ENCODE results near the gene CATSPERD.
"Not testable (repeated sequence)": the region's sequence is repeated elsewhere in the genome, so short reads cannot be mapped to it uniquely, and the experiment has no call there.

Gene CATSPERD

DNA sequence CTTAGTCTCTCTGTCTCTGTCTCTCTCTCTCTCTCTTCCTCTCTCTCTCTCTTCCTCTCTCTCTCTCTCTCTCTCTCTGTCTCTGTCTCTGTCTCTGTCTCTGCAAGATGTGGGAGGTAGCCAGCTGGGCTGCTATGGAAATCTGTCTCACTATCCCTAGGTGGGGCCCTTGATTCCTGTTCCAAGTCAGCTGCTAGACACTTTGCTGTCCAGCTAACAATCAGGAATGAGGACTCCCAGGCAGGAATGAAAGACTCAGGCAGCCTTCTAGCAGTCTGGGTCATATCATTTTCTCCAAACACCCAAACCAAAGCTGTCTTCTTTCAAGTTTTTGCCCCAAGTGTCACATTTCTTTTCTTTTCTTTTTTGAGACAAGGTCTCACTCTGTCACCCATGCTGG, 23.2 kb downstream of the CATSPERD start:
- no peak for DNase-seq

DNA sequence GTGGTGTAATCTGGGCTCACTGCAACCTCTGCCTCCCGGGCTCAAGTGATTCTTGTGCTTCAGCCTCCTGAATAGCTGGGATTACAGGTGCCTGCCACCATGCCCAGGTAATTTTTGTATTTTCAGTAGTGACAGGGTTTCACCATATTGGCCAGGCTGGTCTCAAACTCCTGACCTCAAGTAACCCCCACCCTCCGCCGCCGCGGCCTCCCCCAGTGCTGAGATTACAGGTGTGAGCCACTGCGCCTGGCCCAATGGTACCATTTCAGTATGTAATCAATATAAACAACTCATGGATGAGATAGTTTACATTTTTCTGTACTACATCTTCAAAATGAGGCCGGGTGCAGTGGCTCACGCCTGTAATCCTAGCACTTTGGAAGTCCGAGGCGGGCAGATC, 24.6 kb downstream of the CATSPERD start:
- DNase-seq = not testable (repeated sequence)

DNA sequence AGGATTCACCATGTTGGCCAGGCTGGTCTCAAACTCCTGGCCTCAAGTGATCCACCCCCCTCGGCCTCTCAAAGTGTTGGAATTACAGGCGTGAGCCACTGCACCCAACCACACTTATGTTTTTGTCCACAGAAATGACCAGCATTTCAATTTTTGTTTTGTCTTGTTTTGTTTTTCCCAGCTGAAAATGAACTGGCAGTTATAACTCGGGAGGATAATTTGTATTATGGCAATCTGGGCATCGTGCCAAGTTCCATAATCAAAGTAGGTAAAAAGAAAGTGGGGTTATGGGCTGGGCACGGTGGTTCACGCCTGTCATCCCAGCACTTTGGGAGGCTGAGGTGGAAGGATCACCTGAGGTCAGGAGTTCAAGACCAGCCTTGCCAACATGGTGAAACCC, 28.5 kb downstream of the CATSPERD start:
- not testable (repeated sequence) for DNase-seq

DNA sequence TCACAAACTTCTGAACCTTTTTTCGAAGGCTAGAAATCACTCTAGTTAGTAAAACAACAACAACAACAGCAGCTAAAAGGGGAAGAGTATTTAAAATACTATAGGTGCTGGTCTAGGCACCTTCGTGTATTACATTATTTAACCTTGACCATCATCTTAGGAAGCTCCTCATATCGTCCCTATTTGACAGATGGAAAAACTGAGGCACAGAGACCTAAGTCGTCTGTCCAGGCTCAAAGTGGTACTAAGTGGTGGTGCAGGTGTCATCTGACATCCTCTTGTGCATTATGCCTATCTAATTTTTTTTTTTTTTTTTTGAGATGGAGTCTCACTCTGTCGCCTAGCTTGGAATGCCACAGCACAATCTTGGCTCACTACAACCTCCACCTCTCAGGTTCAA, 29.1 kb downstream of the CATSPERD start:
- DNase-seq = no peak

DNA sequence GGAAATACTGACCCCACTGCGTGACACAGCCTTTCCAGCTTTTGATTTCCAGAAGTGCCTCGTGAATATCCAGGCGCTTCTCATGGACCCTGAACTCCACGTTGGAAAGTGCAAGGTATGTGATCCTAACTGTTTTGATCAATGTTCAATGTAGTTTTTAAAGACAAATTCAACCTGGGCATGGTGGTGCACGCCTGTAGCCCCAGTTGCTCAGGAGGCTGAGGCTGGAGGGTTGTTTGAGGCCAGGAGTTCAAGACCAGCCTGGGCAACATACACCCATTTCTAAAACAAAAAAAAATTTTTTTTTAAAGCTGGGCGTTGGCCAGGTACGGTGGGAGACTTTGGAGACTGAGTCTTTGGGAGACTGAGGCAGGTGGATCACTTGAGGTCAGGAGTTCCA, 31.3 kb downstream of the CATSPERD start:
- no peak for DNase-seq

DNA sequence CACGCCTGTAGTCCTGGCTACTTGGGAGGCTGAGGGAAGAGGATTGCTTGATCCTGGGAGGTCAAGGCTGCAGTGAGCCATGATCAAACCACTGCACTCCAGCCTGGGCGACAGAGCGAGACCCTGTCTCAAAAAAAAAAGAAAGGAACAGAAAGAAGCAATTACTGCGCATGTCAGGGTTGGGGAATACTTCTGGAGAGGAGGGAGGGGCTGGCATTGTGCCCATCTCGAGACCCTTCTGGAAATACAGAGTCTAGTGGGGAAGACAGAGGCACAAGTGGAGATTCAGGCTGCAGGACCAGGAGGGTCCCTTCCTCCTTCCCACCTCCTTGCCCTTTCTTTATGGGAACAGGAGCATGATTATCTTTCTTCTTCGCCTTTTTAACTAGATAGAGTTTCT, 33.3 kb downstream of the CATSPERD start:
- no peak for DNase-seq

DNA sequence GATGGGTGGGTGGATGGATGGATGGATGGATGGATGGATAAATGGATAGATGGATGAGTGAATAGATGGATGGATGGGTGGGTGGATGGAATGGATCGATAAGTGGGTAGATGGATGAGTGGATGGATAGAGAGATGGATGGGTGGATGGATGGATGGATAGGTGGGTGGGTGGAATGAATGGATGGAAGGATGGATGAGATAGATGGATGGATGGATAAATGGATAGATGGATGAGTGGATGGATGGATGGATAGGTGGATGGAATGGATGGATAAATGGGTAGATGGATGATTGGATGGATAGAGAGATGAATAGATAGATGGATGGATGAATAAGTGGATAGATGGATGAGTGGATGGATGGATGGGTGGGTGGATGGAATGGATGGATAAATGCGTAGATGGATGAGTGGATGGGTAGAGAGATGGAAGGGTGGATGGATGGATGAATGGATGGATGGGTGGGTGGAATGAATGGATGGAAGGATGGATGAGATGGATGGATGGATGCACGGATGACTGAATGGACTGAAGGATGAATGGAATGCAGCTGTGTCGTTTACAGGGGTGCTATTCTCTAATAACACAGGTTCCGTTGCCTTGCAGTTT, 42.3 kb downstream of the CATSPERD start:
- DNase-seq = no peak

DNA sequence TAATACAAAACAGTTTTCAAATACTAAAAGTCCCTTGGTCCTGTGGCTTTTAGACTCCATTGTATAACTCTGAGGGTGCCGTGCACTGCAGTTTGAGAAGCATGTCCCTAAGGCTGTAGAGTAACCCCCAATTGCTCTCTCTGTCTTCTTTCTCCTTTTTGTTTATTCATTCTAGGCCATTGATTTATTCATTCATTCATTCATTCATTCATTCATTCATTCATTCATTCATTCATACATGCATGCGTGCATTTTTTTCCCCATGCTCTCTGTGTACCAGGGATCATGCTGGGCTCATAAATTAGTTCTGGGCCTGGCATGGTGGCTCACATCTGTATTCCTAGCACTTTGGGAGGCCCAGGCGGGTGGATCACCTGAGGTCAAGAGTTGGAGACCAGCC, 44.8 kb downstream of the CATSPERD start:
- DNase-seq = no peak

DNA sequence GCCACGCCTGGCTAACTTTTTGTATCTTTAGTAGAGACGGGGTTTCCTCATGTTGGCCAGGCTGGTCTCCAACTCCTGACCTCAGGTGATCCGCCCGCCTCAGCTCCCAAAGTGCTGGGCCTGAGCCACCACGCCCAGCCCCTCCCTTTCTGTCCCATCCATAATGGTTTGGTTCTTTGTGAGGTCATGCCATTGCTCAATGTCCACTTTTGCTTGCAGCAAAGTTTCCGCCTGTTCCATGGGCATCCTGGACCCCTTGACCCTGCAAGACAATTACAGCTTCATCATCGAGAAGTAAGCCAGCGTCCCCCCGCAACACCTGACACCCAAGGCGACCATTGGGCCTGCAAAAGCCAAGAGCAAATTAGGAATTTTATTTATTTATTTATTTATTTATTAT, 47.5 kb downstream of the CATSPERD start:
- no peak for DNase-seq

DNA sequence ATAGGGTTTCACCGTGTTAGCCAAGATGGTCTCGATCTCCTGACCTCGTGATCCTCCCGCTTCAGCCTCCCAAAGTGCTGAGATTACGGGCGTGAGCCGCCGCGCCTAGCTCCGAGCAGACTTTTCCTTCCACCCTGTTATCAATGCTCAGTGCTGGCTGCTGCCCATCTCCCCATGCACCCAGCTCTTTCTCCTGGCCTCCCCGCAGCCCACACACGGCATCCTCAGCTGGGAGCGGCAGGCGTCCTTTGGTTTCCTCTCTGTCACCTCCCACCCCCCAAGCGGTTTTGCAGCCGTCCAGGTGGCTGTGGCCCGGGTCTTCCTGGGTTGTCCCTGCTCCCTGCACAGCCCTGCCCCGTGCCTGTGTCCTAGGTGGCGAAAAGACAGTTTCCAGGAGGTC, 52.0 kb downstream of the CATSPERD start:
- DNase-seq = no peak

DNA sequence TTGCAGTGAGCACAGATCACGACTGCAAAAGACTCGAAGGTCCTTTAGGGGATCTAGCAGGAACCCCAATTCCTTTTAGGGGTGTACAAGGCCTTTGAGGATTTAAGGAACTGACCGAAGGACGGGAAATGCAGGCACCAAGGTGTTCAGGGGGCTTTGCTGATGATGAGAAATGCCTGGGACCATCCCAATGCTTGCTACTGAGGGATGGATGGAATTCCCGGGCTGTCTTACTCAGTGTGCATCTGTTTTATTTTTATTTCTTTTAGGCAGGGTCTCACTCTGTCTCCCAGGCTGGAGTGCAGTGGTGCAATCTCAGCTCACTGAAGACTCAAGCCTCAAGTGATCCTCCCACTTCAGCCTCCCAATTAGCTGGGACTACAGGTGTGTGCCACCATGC, 52.8 kb downstream of the CATSPERD start:
- DNase-seq = no peak

DNA sequence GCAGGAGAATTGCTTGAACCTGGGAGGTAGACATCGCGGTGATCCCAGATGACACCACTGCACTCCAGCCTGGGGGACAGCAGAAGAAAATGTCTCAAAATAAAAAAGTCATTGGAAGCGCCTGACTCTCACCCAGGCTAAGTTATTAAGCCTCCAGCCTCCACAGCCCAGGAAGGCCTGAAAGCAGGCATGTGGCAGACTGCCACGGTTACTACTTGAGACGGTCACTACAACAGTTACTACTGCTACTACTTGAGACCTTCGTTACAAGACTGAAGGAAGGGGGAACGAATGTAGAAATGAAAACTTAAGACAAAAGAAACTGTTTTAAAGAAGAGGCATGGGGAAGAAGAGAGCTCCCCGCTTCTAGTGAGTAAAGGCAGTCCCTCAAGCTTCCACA, 54.5 kb downstream of the CATSPERD start:
- DNase-seq = no peak

DNA sequence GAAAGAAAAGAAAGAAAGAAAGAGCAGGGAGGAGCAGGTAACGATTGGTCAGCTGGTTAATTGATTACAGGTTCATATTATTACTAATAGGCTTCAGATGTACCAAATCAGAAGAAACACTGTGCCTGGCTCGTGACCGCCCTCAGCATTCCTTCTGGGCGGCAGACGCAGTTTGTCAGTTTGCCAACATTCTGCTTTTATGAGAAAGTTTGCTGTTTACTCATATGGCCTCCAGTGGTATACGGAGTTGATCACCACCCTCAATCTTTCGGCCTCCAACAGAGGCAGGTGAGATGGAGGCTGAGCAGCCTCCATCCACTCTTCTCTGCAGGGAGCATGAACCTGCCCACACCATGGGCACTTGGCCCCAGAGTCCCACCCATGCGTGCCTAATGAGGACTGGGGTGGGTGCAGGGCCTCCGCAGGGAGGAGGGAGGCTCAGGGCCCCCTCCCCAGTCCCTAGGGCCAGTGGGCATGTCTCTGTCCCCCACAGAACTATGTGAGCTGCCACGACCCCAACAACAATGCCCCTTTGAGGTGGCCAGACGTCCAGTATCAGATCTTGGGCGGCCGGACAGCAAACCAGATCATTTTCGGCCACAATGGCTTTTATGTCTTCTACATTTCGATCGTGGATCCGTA, 55.4 kb downstream of the CATSPERD start:
- no peak for DNase-seq

DNA sequence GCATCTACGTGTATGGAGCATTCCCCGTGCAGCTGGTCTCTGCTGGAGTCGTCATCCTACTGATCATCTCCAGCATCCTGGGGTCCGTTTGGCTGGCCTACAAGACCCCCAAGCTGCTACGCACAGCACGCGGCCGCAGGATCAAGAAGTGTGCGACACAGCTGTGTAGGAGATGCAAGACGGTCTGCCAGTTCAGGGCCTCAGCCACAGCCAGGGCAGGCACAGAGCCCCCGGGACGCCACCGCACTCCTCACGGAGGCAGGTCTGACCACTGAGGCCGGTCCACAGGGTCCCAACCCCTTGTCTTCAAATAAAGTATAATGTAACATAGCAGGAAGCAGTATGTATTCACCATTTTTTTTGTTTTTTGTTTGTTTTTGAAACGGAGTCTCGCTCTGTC, 58.0 kb downstream of the CATSPERD start:
- no peak for DNase-seq

DNA sequence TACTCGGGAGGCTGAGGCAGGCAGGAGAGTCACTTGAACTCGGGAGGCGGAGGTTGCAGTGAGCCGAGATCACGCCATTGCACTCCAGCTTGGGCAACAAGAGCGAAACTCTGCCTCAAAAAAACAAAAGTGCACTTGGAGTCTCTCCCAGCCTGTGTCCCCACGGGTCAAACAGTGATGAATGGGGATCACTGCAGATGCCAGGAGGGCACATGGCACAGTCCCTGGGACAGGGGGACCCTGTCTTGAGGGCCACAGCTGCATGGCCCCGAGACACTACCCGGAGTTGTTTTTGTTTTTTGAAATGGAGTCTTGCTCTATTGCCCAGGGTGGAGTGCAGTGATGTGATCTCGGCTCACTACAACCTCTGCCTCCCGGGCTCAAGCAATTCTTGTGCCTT, 60.5 kb downstream of the CATSPERD start:
- not testable (repeated sequence) for DNase-seq

DNA sequence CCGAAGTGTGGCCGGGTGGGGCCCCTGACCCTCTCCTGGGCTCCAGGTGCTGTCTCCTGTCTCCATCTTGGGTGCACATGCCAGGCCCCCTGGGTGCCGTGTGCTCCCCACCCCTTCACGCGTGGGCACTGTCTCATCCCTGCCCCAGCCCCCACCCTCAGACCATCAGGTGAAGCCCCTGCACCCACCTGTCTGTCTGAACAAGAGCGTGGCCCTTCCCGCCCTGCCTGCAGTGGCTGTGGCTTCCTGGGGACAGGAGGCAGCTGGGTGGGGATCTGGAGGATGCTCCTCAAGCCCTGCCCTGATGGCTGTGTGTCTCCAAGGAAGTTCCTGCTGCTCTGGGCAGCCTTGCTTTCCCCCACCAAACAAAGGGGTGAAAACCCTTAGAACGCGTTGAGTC, 61.9 kb downstream of the CATSPERD start:
- no peak for DNase-seq

DNA sequence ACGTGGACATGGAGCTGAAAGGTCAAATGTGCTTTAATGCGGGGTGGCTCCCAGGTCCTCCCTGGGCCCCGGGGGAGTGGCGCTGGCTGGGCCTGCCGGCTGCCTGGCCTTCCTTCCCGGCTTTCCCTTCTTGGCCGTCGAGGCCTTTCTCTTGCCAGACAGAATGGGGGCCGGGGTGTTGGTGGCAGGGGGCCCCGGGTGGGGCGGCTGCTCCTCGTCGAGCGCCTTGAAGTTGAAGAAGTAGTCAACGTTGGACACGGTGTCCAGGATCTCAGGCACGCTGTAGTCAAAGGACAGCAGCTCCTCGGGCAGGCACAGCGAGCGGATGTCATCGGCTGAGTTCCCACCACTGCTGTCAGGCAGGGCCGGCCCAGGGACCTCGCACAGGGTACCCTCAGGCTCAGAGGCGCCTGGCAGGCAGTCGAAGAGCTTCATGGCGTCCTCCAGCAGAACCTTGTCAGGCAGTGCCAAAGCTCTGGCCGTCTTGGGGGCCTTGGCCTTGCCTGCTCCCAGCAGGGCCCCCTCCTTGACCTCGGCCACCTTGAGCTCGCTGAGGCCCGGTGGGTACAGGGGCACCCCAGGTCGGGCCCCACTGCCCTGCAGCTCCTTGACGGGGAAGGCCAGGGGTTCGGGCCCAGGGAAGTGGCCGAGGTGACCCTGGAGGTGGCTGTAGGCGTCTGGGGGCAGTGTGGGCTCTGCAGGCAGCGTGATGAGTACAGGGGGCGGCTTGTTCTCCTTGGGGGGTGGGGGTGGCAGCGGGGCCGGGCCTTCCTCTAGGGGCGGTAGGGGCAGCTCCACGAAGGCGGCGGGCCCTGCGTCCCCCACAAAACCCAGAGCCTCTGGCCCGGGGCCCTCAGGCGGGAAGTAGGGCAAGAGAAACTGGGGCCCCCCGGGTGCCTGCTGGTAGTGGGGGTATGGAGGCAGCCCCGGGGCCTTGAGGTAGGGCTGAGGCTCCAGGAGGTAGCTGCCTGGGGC, 62.8 kb downstream of the CATSPERD start:
- DNase-seq = no peak

DNA sequence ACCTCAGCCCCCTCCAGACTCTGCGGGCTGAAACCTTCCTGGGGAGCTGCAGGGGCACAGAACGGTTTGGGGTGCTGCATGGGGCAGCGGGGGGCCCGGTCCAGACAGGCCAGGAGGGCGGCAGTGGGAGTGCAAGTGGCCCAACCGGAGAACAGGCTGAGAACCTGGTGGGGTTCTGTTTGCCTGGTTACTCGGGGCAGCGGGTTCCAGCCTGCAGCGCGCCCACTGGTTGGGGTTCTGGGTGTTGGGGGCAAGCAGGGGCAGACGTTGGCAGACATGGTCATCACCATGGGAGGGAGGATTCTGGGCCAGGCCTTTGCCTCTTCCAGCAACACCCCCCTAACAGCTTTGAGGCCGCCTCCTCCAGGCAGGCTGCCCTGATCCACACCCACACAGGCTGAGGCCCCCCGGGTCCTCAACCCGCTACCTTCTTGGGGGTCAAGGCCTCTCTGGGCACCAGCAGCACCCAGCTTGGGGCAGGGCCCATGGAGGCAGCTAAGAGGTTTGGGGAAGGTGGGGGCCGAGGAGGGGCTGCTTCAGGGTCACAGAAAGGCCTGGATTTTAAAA, 64.2 kb downstream of the CATSPERD start, which contains the start of gene PRR22:
Gene PRR22, minus strand, starts transcription at position 166 of the 567 bp plus-strand sequence. Its CDS starts 86 bp downstream, at position 80.
- DNase-seq = no peak

DNA sequence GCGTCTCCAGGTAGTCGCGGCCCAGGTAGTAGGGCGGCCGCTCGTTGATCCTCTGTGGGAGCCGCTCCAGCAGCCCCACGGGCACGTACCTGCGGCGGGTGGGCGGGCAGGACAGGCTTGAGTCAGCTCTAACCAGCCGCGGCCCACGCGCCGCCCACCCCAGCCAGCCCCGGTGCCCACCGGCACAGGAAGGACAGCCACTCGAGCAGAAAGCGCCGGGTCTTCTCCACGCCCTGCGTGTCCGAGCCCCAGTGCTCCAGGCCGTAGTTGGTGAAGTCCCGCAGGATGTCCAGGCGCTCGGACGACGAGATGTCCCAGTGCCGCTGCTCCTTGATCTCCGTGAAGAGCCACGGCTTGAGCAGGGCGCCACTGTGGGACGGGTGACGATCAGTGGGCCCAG, 65.0 kb downstream of the CATSPERD start:
- DNase-seq = no peak

DNA sequence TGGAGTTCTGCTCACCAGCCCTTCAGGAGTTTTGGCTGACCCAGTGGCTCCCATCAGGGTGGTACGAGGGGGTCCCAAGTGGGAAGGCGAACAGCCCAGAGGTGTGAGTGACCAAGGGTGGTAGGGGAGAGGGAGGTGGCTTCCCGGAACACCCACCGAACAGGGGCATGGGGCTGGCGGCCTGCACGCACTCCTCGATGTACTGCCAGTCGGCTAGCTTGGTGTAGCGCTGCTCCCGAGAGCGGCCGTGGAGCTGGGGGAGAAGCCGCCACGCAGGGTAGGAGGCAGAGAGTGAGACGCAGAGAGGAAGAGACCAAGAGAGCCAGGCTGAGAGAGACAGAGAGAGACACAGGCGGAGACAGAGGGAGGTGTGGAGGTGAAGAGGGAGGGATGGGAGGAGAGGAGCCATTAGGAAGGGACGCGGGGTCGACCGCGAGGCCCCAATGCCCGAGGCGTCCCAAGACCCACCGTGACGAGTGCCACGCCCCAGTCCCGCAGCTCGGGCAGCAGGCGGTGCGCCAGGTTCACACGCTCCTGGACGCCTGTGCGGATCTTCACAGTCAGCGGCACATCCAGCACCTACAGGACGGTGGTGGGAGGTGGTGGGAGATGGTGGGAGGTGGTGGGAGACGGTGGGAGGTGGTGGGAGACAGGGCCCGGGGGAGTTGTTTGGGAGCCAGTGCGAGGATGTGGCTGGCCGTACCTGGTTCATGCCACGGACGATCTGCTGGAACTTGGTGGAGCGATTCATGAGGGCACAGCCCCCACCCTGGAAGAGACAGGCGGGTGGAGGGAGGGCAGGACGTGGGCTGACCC, 66.4 kb downstream of the CATSPERD start:
- DNase-seq = no peak

DNA sequence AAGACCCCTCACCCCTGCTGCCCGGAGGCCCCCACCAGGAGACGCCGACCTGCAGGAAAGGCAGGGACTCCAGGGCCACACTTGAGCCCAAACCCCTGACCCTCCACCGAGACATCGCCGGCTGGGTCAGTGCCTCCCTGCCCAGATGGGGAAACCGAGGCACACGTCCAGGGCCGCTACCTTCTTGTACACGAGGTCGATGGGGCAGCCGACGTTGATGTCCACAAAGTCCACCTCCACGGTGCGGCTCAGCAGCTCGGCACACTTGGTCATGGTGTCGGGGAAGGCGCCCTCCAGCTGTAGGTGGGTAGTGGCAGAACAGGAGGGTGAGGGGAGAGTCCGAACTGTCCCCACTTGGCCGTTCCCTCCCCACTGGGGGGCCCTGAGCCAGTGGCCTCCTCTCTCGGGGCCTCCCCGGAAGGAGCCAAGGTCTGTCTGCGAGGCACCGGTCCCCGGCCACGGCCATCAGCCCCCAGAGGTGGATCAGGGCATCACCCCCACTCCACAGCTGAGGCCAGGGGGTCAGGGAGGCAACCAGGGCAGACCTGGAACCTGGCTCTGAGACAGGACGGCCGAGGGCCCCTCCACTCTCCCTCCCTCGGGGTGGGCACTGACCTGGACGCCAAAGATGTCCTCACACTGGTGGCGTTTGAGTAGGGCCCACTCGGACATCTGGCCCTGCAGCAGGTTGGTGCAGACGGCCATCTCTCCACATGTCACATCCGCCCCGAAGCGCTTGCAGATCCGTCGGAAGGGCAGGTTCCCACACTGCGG, 67.2 kb downstream of the CATSPERD start:
- DNase-seq = no peak

DNA sequence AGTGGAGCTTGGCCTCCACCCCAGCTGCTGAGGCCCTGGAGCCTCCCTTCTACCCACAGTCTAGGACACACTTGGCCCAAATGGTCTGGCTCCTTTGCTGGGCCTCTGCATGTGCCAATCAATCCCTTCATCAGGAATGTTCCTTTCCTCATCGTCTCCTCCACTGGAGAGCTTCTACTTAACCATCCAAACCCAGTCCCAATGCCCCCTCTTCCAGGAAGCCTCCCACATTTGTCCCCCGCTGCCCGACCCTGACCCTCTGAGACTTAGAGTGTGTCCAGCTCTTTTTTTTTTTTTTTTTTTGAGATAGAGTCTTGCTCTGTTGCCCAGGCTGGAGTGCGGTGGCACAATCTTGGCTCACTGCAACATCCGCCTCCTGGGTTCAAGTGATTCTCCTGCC, 68.0 kb downstream of the CATSPERD start:
- DNase-seq = no peak

Measured in CD4-positive, alpha-beta T cell treated with Interleukin-6 for 4 hours (primary cell).